A549 (cell line): ENCODE measurements around the gene STAT5B. TPM values are rescaled to one million over a fixed set of nuclear protein-coding genes. Genes with fewer than 3 reads are reported as not detected.

Experiments used
- ATAC-seq, 2 experiments: fragments of 200-7000 bp in 1 of 2; fragments of >200 bp in 1 of 2; cut with Nextera tagmentation in 1 of 2; cut with Tn5 transposase in 1 of 2; 3 replicates each; pipeline versions ENCODE4 v1.8.0 to v1.9.1; 2018 to 2020; ENCODE audit warnings: mild to moderate bottlenecking in 1 of 2, moderate library complexity in 1 of 2
- CTCF ChIA-PET: fragments of 300-600 bp; sonication (Branson Sonifier 250); formaldehyde crosslinking; extraction: SDS; loops from one replicate; lab custom pipeline; 2021; ENCODE audit warnings: antibody characterized with exemption, inconsistent platforms; lab: Yijun Ruan, JAX
- POLR2A ChIA-PET: fragments of 350-600 bp; formaldehyde crosslinking; extraction: SDS; loops from one replicate; lab custom pipeline; 2021; ENCODE audit warnings: antibody characterized with exemption, inconsistent platforms; lab: Yijun Ruan, JAX
- DNase-seq, 2 experiments: peaks; one replicate each; pipeline versions ENCODE4 v3.0.0 to v3.0.0-alpha.2; 2011 to 2016; ENCODE audit warnings: low read depth in 1 of 2, low spot score in 1 of 2
- FAIRE-seq: peaks from 2 replicates; lab custom pipeline; 2011; peaks lifted over from hg19 to GRCh38; lab: Jason Lieb, UNC
- H3K27ac ChIP-seq, 2 experiments: fragments of >200 bp; sonication (Bioruptor Twin); formaldehyde crosslinking; 3 replicates each; pipeline ENCODE4 v1.5.1; 2016 to 2017
- H3K4me1 ChIP-seq: fragments of >200 bp; sonication (Bioruptor Twin); formaldehyde crosslinking; 3 replicates; pipeline ENCODE4 v1.6.1; 2016
- H3K4me2 ChIP-seq: fragments of >200 bp; sonication (Bioruptor Twin); formaldehyde crosslinking; 3 replicates; pipeline ENCODE4 v1.6.1; 2016
- H3K4me3 ChIP-seq: fragments of >200 bp; sonication (Bioruptor Twin); formaldehyde crosslinking; 3 replicates; pipeline ENCODE4 v1.5.1; 2016
- H3K9me3 ChIP-seq: fragments of >200 bp; sonication (Bioruptor Twin); formaldehyde crosslinking; 3 replicates; pipeline ENCODE4 v1.6.1; 2016
- CBX2 ChIP-seq: fragments of 200-600 bp; sonication (generic); IDR thresholded peaks from 2 replicates; pipeline ENCODE4 v1.6.1; 2016; ENCODE audit warnings: low read depth, mild to moderate bottlenecking, borderline replicate concordance
- CTCF ChIP-seq: fragments of >200 bp; sonication (Bioruptor Twin); formaldehyde crosslinking; IDR thresholded peaks from 3 replicates; pipeline ENCODE4 v1.5.1; 2016
- EHF ChIP-seq: fragments of 250-450 bp; sonication (Bioruptor Pico); IDR thresholded peaks from 2 replicates; pipeline ENCODE4 v1.5.0; 2020; ENCODE audit warnings: mild to moderate bottlenecking
- EHMT2 ChIP-seq: fragments of 200-600 bp; sonication (generic); IDR thresholded peaks from 2 replicates; pipeline ENCODE4 v1.6.1; 2016; ENCODE audit warnings: antibody characterized with exemption, low read depth, mild to moderate bottlenecking, moderate library complexity
- FOSB ChIP-seq: fragments of 250-450 bp; sonication (Bioruptor Pico); IDR thresholded peaks from 2 replicates; pipeline ENCODE4 v1.5.0; 2020; ENCODE audit warnings: mild to moderate bottlenecking, moderate library complexity
- FOSL2 ChIP-seq, 2 experiments: fragments of 450-650 bp in 1 of 2; fragments of >200 bp in 1 of 2; sonication (Bioruptor Twin) in 1 of 2; formaldehyde crosslinking; IDR thresholded peaks; 2 replicates each; pipeline versions ENCODE4 v1.5.0 to v1.6.1; 2016 to 2020; ENCODE audit warnings: mild to moderate bottlenecking in 1 of 2, moderate library complexity in 1 of 2
- FOXS1 ChIP-seq: fragments of 250-450 bp; sonication (Bioruptor Pico); IDR thresholded peaks from 2 replicates; pipeline ENCODE4 v1.5.0; 2020; ENCODE audit warnings: mild to moderate bottlenecking, moderate library complexity
- HOXA7 ChIP-seq: fragments of 250-450 bp; sonication (Bioruptor Pico); IDR thresholded peaks from 2 replicates; pipeline ENCODE4 v1.5.0; 2020; ENCODE audit warnings: mild to moderate bottlenecking, moderate library complexity
- HOXB13 ChIP-seq: fragments of 250-450 bp; sonication (Bioruptor Pico); IDR thresholded peaks from 2 replicates; pipeline ENCODE4 v1.5.0; 2020; ENCODE audit warnings: low read depth, mild to moderate bottlenecking, moderate library complexity
- JUN ChIP-seq, 2 experiments: fragments of >200 bp; sonication (Bioruptor Twin); formaldehyde crosslinking; IDR thresholded peaks; 2 replicates in 1 of 2; 3 replicates in 1 of 2; pipeline ENCODE4 v1.6.1; 2016 to 2017
- JUNB ChIP-seq: fragments of >200 bp; sonication (Bioruptor Twin); formaldehyde crosslinking; IDR thresholded peaks from 2 replicates; pipeline ENCODE4 v1.6.1; 2016
- KDM5A ChIP-seq: fragments of 200-600 bp; sonication (generic); IDR thresholded peaks from 2 replicates; pipeline ENCODE4 v1.6.1; 2016; ENCODE audit warnings: antibody characterized with exemption, mild to moderate bottlenecking
- NFE2L2 ChIP-seq: fragments of 150-350 bp; conservative IDR thresholded peaks from 2 replicates; pipeline ENCODE4 v1.6.1; 2014; ENCODE audit warnings: low read length
- PHF8 ChIP-seq: fragments of 200-600 bp; sonication (generic); IDR thresholded peaks from 2 replicates; pipeline ENCODE4 v1.6.1; 2016; ENCODE audit warnings: low read depth, mild to moderate bottlenecking, antibody characterized with exemption, moderate library complexity, borderline replicate concordance
- POLR2A ChIP-seq: IDR thresholded peaks from 2 replicates; pipeline ENCODE4 v1.6.1; 2012; ENCODE audit warnings: mild to moderate bottlenecking, low read length
- POLR2AphosphoS2 ChIP-seq: conservative IDR thresholded peaks from 2 replicates; pipeline ENCODE4 v1.6.1; 2012; ENCODE audit warnings: low read length, improper control_type of control experiment, inconsistent platforms
- RAD21 ChIP-seq, 2 experiments: fragments of >200 bp in 1 of 2; sonication (Bioruptor Twin) in 1 of 2; formaldehyde crosslinking in 1 of 2; IDR thresholded peaks in 1 of 2; conservative IDR thresholded peaks in 1 of 2; 2 replicates in 1 of 2; 3 replicates in 1 of 2; pipeline ENCODE4 v1.6.1; 2012 to 2018; ENCODE audit warnings: inconsistent platforms in 1 of 2
- RCOR1 ChIP-seq: fragments of 150-350 bp; IDR thresholded peaks from 2 replicates; pipeline ENCODE4 v1.6.1; 2014; ENCODE audit warnings: antibody characterized with exemption, low read length, low read depth
- RFX5 ChIP-seq: fragments of 450-650 bp; IDR thresholded peaks from 2 replicates; pipeline ENCODE4 v1.7.1; 2014; ENCODE audit warnings: antibody characterized with exemption, mild to moderate bottlenecking, moderate library complexity
- TFCP2L1 ChIP-seq: fragments of 250-450 bp; sonication (Bioruptor Pico); IDR thresholded peaks from 2 replicates; pipeline ENCODE4 v1.5.0; 2021; ENCODE audit warnings: mild to moderate bottlenecking
- USF2 ChIP-seq: fragments of 450-650 bp; IDR thresholded peaks from 2 replicates; pipeline ENCODE4 v1.6.1; 2014; ENCODE audit warnings: antibody characterized with exemption
- WGBS: methylation state at CpG from one replicate; pipeline ENCODE4 v1.1.6; 2017; ENCODE audit errors: missing lambda C conversion rate; 5-methylcytosine and 5-hydroxymethylcytosine counted together
- polyA plus RNA-seq, 4 experiments: library from polyadenylated mRNA; depleted of rRNA in 3 of 4; stranded (reverse); fragments of >200 nt; fragmentation: RNase III in 1 of 4; extraction: RNeasy Plus Mini Kit Qiagen cat#74134 plus additional on column Dnase treatment in 1 of 4; gene quantifications; 2 replicates in 3 of 4; 3 replicates in 1 of 4; pipeline ENCODE4 v1.2.3, GENCODE V29; 2011 to 2017
- TF ChIP-seq, protein P1 (sequence below): fragments of >200 bp; sonication (Bioruptor Twin); formaldehyde crosslinking; IDR thresholded peaks from 3 replicates; pipeline ENCODE4 v1.6.1; 2016
- TF ChIP-seq, protein P2 (sequence below): fragments of 150-350 bp; IDR thresholded peaks from 2 replicates; pipeline ENCODE4 v1.6.1; 2014; ENCODE audit warnings: low read depth, mild to moderate bottlenecking, low read length
- TF ChIP-seq, protein P3 (sequence below): IDR thresholded peaks from 2 replicates; pipeline ENCODE4 v1.6.1; 2012

STAT5B gene
- polyA plus RNA-seq, 2 of the 4 experiments (the other 2 are of a cell fraction), result 31.2 to 37.6 TPM

GRCh38 chr17:42236760-42237159, 39.4 kb downstream of the STAT5B start:
- Histone ChIP-seq H3K9me3 (no peaks in the 10 kb centered on the region), H3K4me2 (no peak overlapping the region), H3K27ac (no peak overlapping the region), H3K4me1 (peaks cover 13% of the 10 kb centered on the region; the same call in 2 of the 3 replicates), H3K4me3 (no peak overlapping the region)
- FAIRE-seq (no peak), DNase-seq (no peak), ATAC-seq (no peak)
- POLR2A ChIA-PET, result no interaction called here
- TF ChIP-seq RAD21 (conservative IDR thresholded peaks at IDR 0.05 in 1 of 2, IDR thresholded peaks at IDR 0.05 in 1 of 2) (no peak), TFCP2L1 (CRISPR knock-in tag) (no peak), KDM5A (no peak), POLR2AphosphoS2 (no peak), NFE2L2 (no peak), FOXS1 (CRISPR knock-in tag) (no peak), HOXB13 (CRISPR knock-in tag) (no peak), EHF (CRISPR knock-in tag) (no peak), FOSB (CRISPR knock-in tag) (no peak), HOXA7 (CRISPR knock-in tag) (no peak), EHMT2 (no peak), POLR2A (no peak), RFX5 (no peak), RCOR1 (no peak)
- TF ChIP-seq, protein P1, sequence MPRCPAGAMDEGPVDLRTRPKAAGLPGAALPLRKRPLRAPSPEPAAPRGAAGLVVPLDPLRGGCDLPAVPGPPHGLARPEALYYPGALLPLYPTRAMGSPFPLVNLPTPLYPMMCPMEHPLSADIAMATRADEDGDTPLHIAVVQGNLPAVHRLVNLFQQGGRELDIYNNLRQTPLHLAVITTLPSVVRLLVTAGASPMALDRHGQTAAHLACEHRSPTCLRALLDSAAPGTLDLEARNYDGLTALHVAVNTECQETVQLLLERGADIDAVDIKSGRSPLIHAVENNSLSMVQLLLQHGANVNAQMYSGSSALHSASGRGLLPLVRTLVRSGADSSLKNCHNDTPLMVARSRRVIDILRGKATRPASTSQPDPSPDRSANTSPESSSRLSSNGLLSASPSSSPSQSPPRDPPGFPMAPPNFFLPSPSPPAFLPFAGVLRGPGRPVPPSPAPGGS, result no peak
- CTCF ChIA-PET, result interaction anchor here (0.7 to 3.2 kb wide), 4 partner anchors 11 to 81 kb away, joined by 3 to 21 read pairs (median 8); no protein-coding TSS in a partner anchor
- 94% methylated on average over 7 of the region's 7 CpGs for WGBS

DNA sequence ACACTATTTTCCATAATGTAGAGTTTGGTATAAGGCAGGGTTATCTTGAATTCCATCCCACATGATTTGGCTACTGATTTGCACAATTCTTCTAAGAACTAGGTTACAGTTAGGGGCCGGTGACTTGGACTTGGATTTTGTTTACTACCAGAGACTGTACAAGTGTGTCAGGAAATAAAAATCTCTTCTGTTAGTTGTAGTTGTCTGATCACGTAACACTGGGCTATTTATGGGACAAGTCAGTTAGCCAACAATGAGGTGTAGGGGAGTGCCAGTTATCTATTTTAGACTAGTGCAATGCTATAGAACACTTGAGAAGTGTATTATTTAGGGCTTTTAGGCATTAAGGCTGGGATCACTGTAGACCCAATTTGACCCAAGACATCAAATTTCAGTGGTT, 42.2 kb downstream of the STAT5B start:
- FAIRE-seq, result peak; percentile 43
- ATAC-seq, result no peak
- H3K4me1 ChIP-seq, result peaks cover 13% of the 10 kb centered on the region; the same call in 2 of the 3 replicates
- TF ChIP-seq CBX2, result no peak
- TF ChIP-seq, protein P2, sequence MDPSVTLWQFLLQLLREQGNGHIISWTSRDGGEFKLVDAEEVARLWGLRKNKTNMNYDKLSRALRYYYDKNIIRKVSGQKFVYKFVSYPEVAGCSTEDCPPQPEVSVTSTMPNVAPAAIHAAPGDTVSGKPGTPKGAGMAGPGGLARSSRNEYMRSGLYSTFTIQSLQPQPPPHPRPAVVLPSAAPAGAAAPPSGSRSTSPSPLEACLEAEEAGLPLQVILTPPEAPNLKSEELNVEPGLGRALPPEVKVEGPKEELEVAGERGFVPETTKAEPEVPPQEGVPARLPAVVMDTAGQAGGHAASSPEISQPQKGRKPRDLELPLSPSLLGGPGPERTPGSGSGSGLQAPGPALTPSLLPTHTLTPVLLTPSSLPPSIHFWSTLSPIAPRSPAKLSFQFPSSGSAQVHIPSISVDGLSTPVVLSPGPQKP, result no peak
- no peak for TF ChIP-seq RCOR1
- TF ChIP-seq RFX5, result no peak
- no peak for TF ChIP-seq FOSB (CRISPR knock-in tag)
- TF ChIP-seq USF2, result no peak
- TF ChIP-seq JUN (IDR thresholded peaks at IDR 0.05), result no peak
- TF ChIP-seq HOXA7 (CRISPR knock-in tag), result no peak
- no peak for TF ChIP-seq HOXB13 (CRISPR knock-in tag)
- no peak for TF ChIP-seq CTCF
- TF ChIP-seq JUNB, result no peak
- TF ChIP-seq FOXS1 (CRISPR knock-in tag), result no peak
- TF ChIP-seq, protein P3, sequence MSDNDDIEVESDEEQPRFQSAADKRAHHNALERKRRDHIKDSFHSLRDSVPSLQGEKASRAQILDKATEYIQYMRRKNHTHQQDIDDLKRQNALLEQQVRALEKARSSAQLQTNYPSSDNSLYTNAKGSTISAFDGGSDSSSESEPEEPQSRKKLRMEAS, result no peak
- no peak for TF ChIP-seq PHF8
- no peak for TF ChIP-seq FOSL2 (IDR thresholded peaks at IDR 0.05)
- no peak for TF ChIP-seq FOSL2 (CRISPR knock-in tag; IDR thresholded peaks at IDR 0.05)
- ChIA-PET POLR2A (no interaction called here), CTCF (interaction anchor here (0.8 to 1.2 kb wide), 3 partner anchors 12 to 16 kb away, joined by 3 to 4 read pairs (median 3); no protein-coding TSS in a partner anchor)
- no peaks in the 10 kb centered on the region for H3K9me3 ChIP-seq
- H3K4me2 ChIP-seq, result no peak overlapping the region
- no peak for DNase-seq
- H3K4me3 ChIP-seq, result no peak overlapping the region
- no peak overlapping the region for H3K27ac ChIP-seq
- WGBS, result 92% methylated on average over 2 of the region's 2 CpGs
